PC-9 (cell line): ENCODE data around the gene ITPKB. TPM values are rescaled to one million over a fixed set of nuclear protein-coding genes. Genes with fewer than 3 reads are reported as not detected.

ENCODE experiments used
- BruUV-seq: library from RNA; stranded (reverse); fragments of 400-500 nt; replicated peaks from 2 replicates; lab custom pipeline; 2021; lab: Mats Ljungman, UMichigan
- CTCF ChIA-PET: fragments of 300-600 bp; sonication (Branson Sonifier 250); formaldehyde crosslinking; loops from one replicate; lab custom pipeline; 2022; ENCODE audit warnings: antibody characterized with exemption; lab: Charles Lee
- POLR2A ChIA-PET: fragments of 300-600 bp; sonication (Branson Sonifier 250); formaldehyde crosslinking; loops from one replicate; lab custom pipeline; 2022; ENCODE audit warnings: antibody characterized with exemption; ENCODE audit not compliant: unreplicated experiment; lab: Charles Lee
- DNase-seq, 2 experiments: peaks; one replicate each; pipeline versions ENCODE4 v3.0.0 to v3.0.0-alpha.2; 2015 to 2022; ENCODE audit warnings: mixed read lengths in 1 of 2
- H2AFZ ChIP-seq: fragments of 200-600 bp; sonication (generic); 2 replicates; pipeline ENCODE4 v1.8.1; 2017; ENCODE audit warnings: antibody characterized with exemption
- H3F3A ChIP-seq: fragments of 200-600 bp; sonication (generic); 2 replicates; pipeline ENCODE4 v1.8.1; 2017; ENCODE audit warnings: antibody characterized with exemption, mild to moderate bottlenecking, low read depth; ENCODE audit not compliant: insufficient read depth
- H3K27ac ChIP-seq: fragments of 200-600 bp; sonication (generic); 2 replicates; pipeline ENCODE4 v1.6.1; 2016; ENCODE audit warnings: mixed run types
- H3K27me3 ChIP-seq: fragments of 200-600 bp; sonication (generic); 2 replicates; pipeline ENCODE4 v1.6.1; 2016; ENCODE audit warnings: low read depth, mixed run types; ENCODE audit not compliant: insufficient read depth
- H3K36me3 ChIP-seq: fragments of 200-600 bp; sonication (generic); 2 replicates; pipeline ENCODE4 v1.6.1; 2016; ENCODE audit warnings: low read depth, mixed run types
- H3K4me1 ChIP-seq: fragments of 200-600 bp; sonication (generic); replicated peaks from 2 replicates; pipeline ENCODE4 v1.6.1; 2016; ENCODE audit warnings: mixed run types; ENCODE audit not compliant: insufficient read depth
- H3K4me2 ChIP-seq: fragments of 200-600 bp; sonication (generic); 2 replicates; pipeline ENCODE4 v1.6.1; 2017; ENCODE audit warnings: mixed run types
- H3K4me3 ChIP-seq: fragments of 200-600 bp; sonication (generic); 2 replicates; pipeline ENCODE4 v1.6.1; 2016; ENCODE audit warnings: mixed run types
- H3K79me2 ChIP-seq: fragments of 200-600 bp; sonication (generic); 2 replicates; pipeline ENCODE4 v1.6.1; 2017; ENCODE audit warnings: low read depth, mixed run types
- H3K9me2 ChIP-seq: fragments of 200-600 bp; sonication (generic); 2 replicates; pipeline ENCODE4 v1.8.1; 2017; ENCODE audit warnings: mild to moderate bottlenecking; ENCODE audit not compliant: insufficient read depth
- H3K9me3 ChIP-seq: fragments of 200-600 bp; sonication (generic); 2 replicates; pipeline ENCODE4 v1.8.1; 2016; ENCODE audit warnings: low read depth; ENCODE audit not compliant: insufficient read depth
- H4K20me1 ChIP-seq: fragments of 200-600 bp; sonication (generic); 2 replicates; pipeline ENCODE4 v1.8.1; 2017; ENCODE audit not compliant: insufficient read depth
- EZH2 ChIP-seq: fragments of 200-600 bp; sonication (generic); IDR thresholded peaks from 2 replicates; pipeline ENCODE4 v1.8.0; 2017; ENCODE audit warnings: antibody characterized with exemption, low read depth
- intact Hi-C: fragments of 100-400 bp; cut with micrococcal nuclease; formaldehyde crosslinking; loops from one replicate; pipeline ENCODE4 v1.10.0; 2022; ENCODE audit not compliant: unreplicated experiment
- total RNA-seq: library from RNA; stranded (reverse); gene quantifications from 2 replicates; pipeline ENCODE4 v1.2.3, GENCODE V29; 2021
- TF ChIP-seq, protein P1 (sequence below): fragments of 200-600 bp; sonication (generic); conservative IDR thresholded peaks from 2 replicates; pipeline ENCODE4 v1.6.1; 2017; ENCODE audit warnings: mixed run types, antibody characterized with exemption, mild to moderate bottlenecking, moderate library complexity

Gene ITPKB
- total RNA-seq, 1 experiment from 2014 or later: 13.4 TPM

DNA sequence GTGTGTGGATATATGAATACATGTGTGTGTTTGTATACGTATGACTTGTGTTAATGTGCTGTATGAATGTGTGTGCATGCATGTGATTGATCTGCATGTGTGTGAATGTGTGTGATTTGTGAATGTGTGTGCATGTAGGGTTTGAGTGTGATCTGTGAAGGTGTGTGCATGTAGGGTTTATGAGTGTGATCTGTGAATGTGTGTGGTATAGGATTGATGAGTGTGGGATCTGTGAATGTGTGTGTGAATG is 102.3 kb downstream of the ITPKB start:
- Histone ChIP-seq H3K79me2 (no peaks in the 10 kb centered on the region), H3K9me3 (no peaks in the 10 kb centered on the region), H3F3A (peaks cover 5% of the 10 kb centered on the region), H3K36me3 (no peaks in the 10 kb centered on the region), H3K27me3 (no peaks in the 10 kb centered on the region), H3K4me3 (no peak overlapping the region), H2AFZ (no peak overlapping the region), H3K27ac (no peak overlapping the region), H3K4me2 (no peak overlapping the region), H3K9me2 (no peaks in the 10 kb centered on the region), H4K20me1 (no peaks in the 10 kb centered on the region), H3K4me1 (peaks cover 22% of the 10 kb centered on the region)
- BruUV-seq: no TSS peak
- DNase-seq: no peak
- intact Hi-C loops: no loop called here
- ChIA-PET POLR2A (no interaction called here), CTCF (no interaction called here)
- no peak for TF ChIP-seq EZH2

DNA sequence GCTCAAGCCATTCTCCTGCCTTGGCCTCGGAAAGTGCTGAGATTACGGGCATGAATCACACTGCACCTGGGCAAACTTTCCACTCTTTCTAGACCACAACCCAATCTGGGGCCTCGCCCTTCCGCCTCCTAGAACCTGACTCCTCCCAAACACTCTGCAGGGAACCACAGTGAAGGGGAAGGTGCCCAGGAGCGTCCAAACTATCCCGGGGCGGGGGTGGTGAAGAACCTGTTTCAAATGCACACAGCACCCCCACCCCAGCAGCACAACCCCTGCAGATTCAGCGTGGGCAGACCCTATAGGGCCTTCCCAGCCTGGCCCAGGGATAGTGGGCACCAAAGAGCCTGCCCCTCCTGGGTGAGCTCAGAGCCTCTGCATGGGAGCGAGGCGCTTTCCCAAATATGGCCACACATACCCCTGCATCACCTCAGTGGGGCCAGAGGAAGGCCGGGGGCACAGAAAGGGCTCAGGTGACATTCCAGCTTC is 103.6 kb downstream of the ITPKB start:
- ChIA-PET POLR2A (no interaction called here), CTCF (no interaction called here)
- H3K27me3 ChIP-seq: no peaks in the 10 kb centered on the region
- H3K27ac ChIP-seq: no peak overlapping the region
- H4K20me1 ChIP-seq: no peaks in the 10 kb centered on the region
- H3K9me2 ChIP-seq: no peaks in the 10 kb centered on the region
- H3K36me3 ChIP-seq: no peaks in the 10 kb centered on the region
- BruUV-seq: no TSS peak
- peaks cover 22% of the 10 kb centered on the region for H3K4me1 ChIP-seq
- H3K79me2 ChIP-seq: no peaks in the 10 kb centered on the region
- TF ChIP-seq, protein P1, sequence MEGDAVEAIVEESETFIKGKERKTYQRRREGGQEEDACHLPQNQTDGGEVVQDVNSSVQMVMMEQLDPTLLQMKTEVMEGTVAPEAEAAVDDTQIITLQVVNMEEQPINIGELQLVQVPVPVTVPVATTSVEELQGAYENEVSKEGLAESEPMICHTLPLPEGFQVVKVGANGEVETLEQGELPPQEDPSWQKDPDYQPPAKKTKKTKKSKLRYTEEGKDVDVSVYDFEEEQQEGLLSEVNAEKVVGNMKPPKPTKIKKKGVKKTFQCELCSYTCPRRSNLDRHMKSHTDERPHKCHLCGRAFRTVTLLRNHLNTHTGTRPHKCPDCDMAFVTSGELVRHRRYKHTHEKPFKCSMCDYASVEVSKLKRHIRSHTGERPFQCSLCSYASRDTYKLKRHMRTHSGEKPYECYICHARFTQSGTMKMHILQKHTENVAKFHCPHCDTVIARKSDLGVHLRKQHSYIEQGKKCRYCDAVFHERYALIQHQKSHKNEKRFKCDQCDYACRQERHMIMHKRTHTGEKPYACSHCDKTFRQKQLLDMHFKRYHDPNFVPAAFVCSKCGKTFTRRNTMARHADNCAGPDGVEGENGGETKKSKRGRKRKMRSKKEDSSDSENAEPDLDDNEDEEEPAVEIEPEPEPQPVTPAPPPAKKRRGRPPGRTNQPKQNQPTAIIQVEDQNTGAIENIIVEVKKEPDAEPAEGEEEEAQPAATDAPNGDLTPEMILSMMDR: no peak
- TF ChIP-seq EZH2: no peak
- intact Hi-C loops: loop anchor here (2.0 kb wide), 1 partner anchor 801 kb away; no protein-coding TSS in a partner anchor
- H3K4me2 ChIP-seq: peak overlapping the region; percentile 33
- no peak overlapping the region for H2AFZ ChIP-seq
- H3K9me3 ChIP-seq: no peaks in the 10 kb centered on the region
- peaks cover 5% of the 10 kb centered on the region for H3F3A ChIP-seq
- DNase-seq: peak; percentile 20 to 71
- no peak overlapping the region for H3K4me3 ChIP-seq

DNA sequence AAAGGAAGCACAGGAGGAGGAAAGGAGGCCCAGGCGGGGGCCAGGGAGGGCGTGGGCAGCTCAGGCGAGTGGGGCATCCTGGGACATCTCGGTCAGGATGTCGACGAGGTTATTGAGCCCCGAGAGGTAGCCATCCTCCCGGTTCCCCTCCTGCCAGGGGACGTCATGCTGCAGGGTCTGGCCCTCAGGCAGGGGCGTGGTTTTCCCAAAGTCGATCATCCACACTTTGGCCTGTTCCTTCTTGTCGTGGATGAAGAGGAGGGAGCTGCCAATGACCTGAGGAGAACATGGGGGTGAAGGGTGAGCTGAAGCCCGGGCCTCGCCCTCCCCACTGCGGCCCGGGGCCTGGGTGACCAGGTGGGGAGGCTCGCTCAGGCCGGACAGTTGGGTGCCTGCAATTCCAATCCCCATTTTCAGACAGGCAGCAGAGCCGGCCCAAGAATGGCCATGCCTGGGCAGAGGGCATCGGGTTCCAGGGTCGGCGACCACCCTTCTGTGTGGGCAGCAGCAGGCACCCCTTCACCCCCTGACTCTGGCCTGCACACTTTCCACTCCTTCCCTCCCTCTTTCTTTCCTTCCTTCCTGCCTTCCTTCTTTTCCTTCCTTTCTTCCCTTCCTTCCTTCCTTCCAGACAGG is 104.4 kb downstream of the ITPKB start:
- CTCF ChIA-PET: no interaction called here
- Histone ChIP-seq H3K4me1 (peaks cover 22% of the 10 kb centered on the region), H3K4me2 (peak overlapping the region; percentile 33; the same call in 1 of the 2 replicates), H3K36me3 (no peaks in the 10 kb centered on the region), H3K27me3 (no peaks in the 10 kb centered on the region), H3K4me3 (no peak overlapping the region), H3K9me3 (no peaks in the 10 kb centered on the region), H2AFZ (no peak overlapping the region), H3K79me2 (no peaks in the 10 kb centered on the region), H4K20me1 (no peaks in the 10 kb centered on the region), H3K9me2 (no peaks in the 10 kb centered on the region), H3F3A (peaks cover 5% of the 10 kb centered on the region), H3K27ac (no peak overlapping the region)
- BruUV-seq: no TSS peak
- intact Hi-C loops: loop anchor here (1.0 to 2.0 kb wide), 2 partner anchors 194 to 802 kb away; no protein-coding TSS in a partner anchor
- POLR2A ChIA-PET: no interaction called here
- DNase-seq: no peak
- TF ChIP-seq, protein P1: no peak
- TF ChIP-seq EZH2: no peak
